ENCODE results near the gene DHCR24.

Gene DHCR24

GRCh38 chr1:54811739-54812655 lies 75.0 kb downstream of the DHCR24 start:
- DNase-seq (ENCODE audit: low read depth) = no peak
- H3K4me3 ChIP-seq (ENCODE audit: low read length) = no peak overlapping the region
- TF ChIP-seq CTCF (IDR thresholded peaks at IDR 0.05; ENCODE audit: insufficient read depth, low read depth, low read length, missing control alignments) = no peak

- no peak for DNase-seq (ENCODE audit: low read depth)
- TF ChIP-seq CTCF (IDR thresholded peaks at IDR 0.05; ENCODE audit: insufficient read depth, low read depth, low read length, missing control alignments) = no peak
- no peak overlapping the region for H3K4me3 ChIP-seq (ENCODE audit: low read length)
These were observed 75.9 kb downstream of the DHCR24 start for GRCh38 chr1:54811066-54811465.

- TF ChIP-seq CTCF (IDR thresholded peaks at IDR 0.05; ENCODE audit: insufficient read depth, low read depth, low read length, missing control alignments) = peak; percentile 92
- peak; percentile 61 for DNase-seq (ENCODE audit: low read depth)
These were observed 76.6 kb downstream of the DHCR24 start for GRCh38 chr1:54810153-54810942.

GRCh38 chr1:54809496-54810074 lies 77.4 kb downstream of the DHCR24 start:
- no peak for DNase-seq (ENCODE audit: low read depth)
- no peak for TF ChIP-seq CTCF (IDR thresholded peaks at IDR 0.05; ENCODE audit: insufficient read depth, low read depth, low read length, missing control alignments)
- H3K4me3 ChIP-seq (ENCODE audit: low read length) = no peak overlapping the region

More at GRCh38 chr1:54810153-54810942, 76.6 kb downstream of the DHCR24 start:
- no peak overlapping the region for H3K4me3 ChIP-seq (ENCODE audit: low read length)

GRCh38 chr1:54808443-54809207 lies 78.4 kb downstream of the DHCR24 start:
- no peak overlapping the region for H3K4me3 ChIP-seq (ENCODE audit: low read length)
- TF ChIP-seq CTCF (IDR thresholded peaks at IDR 0.05; ENCODE audit: insufficient read depth, low read depth, low read length, missing control alignments) = peak; percentile 41
- DNase-seq (ENCODE audit: low read depth) = no peak

GRCh38 chr1:54807756-54808155 lies 79.2 kb downstream of the DHCR24 start:
- H3K4me3 ChIP-seq (ENCODE audit: low read length) = no peak overlapping the region
- no peak for TF ChIP-seq CTCF (IDR thresholded peaks at IDR 0.05; ENCODE audit: insufficient read depth, low read depth, low read length, missing control alignments)
- no peak for DNase-seq (ENCODE audit: low read depth)

Data from epithelial cell of esophagus (primary cell).